ENCODE measurements around the gene C16orf74.

The C16orf74 gene

GRCh38 chr16:85716022-85716679 is 34.7 kb downstream of the C16orf74 start:
- no peaks in the 10 kb centered on the region for H3K9me3 ChIP-seq (ENCODE audit: control insufficient read depth, insufficient read depth, low read length)
- H3K27me3 ChIP-seq (ENCODE audit: control insufficient read depth, low read length) = peaks cover 33% of the 10 kb centered on the region
- H3K27ac ChIP-seq (ENCODE audit: low read depth, low read length) = no peak overlapping the region
- H3K36me3 ChIP-seq (ENCODE audit: control insufficient read depth, low read length) = no peaks in the 10 kb centered on the region
- H3K79me2 ChIP-seq (ENCODE audit: control insufficient read depth, low read length) = no peaks in the 10 kb centered on the region
- no peaks in the 10 kb centered on the region for H3K9me2 ChIP-seq (replicated peaks; ENCODE audit: control insufficient read depth, low read length)
- H3K4me1 ChIP-seq (ENCODE audit: control insufficient read depth, low read length) = peaks cover 18% of the 10 kb centered on the region
- peaks cover 4% of the 10 kb centered on the region; the same call in 1 of the 2 replicates for H3F3A ChIP-seq (ENCODE audit: control insufficient read depth, insufficient read depth)
- peaks cover 10% of the 10 kb centered on the region; the same call in 1 of the 2 replicates for H4K20me1 ChIP-seq (ENCODE audit: control insufficient read depth, insufficient read depth, low read depth, low read length)
- no peak for TF ChIP-seq CTCF (IDR thresholded peaks at IDR 0.05; ENCODE audit: low read depth, low read length, poor library complexity, severe bottlenecking)
- TF ChIP-seq EZH2phosphoT487 (IDR thresholded peaks at IDR 0.05; ENCODE audit: borderline replicate concordance, low read length) = no peak
- no peak overlapping the region for H3K4me3 ChIP-seq (ENCODE audit: low read length)
- no peak overlapping the region for H3K4me2 ChIP-seq (ENCODE audit: low read length)

- Histone ChIP-seq H3K36me3 (ENCODE audit: control insufficient read depth, low read length) (no peaks in the 10 kb centered on the region), H3K9me3 (ENCODE audit: control insufficient read depth, insufficient read depth, low read length) (no peaks in the 10 kb centered on the region), H3K27me3 (ENCODE audit: control insufficient read depth, low read length) (peaks cover 33% of the 10 kb centered on the region), H3K27ac (ENCODE audit: low read depth, low read length) (no peak overlapping the region), H3K9me2 (replicated peaks; ENCODE audit: control insufficient read depth, low read length) (no peaks in the 10 kb centered on the region), H3K79me2 (ENCODE audit: control insufficient read depth, low read length) (no peaks in the 10 kb centered on the region), H4K20me1 (ENCODE audit: control insufficient read depth, insufficient read depth, low read depth, low read length) (peaks cover 10% of the 10 kb centered on the region; the same call in 1 of the 2 replicates), H3K4me3 (ENCODE audit: low read length) (no peak overlapping the region), H3K4me1 (ENCODE audit: control insufficient read depth, low read length) (peaks cover 18% of the 10 kb centered on the region), H3K4me2 (ENCODE audit: low read length) (no peak overlapping the region), H3F3A (ENCODE audit: control insufficient read depth, insufficient read depth) (peaks cover 4% of the 10 kb centered on the region; the same call in 1 of the 2 replicates)
- no peak for TF ChIP-seq EZH2phosphoT487 (IDR thresholded peaks at IDR 0.05; ENCODE audit: borderline replicate concordance, low read length)
- no peak for TF ChIP-seq CTCF (IDR thresholded peaks at IDR 0.05; ENCODE audit: low read depth, low read length, poor library complexity, severe bottlenecking)
Measured at GRCh38 chr16:85715169-85716021, 35.5 kb downstream of the C16orf74 start.

- Histone ChIP-seq H3K79me2 (ENCODE audit: control insufficient read depth, low read length) (no peaks in the 10 kb centered on the region), H3K27me3 (ENCODE audit: control insufficient read depth, low read length) (peaks cover 33% of the 10 kb centered on the region), H3K36me3 (ENCODE audit: control insufficient read depth, low read length) (no peaks in the 10 kb centered on the region), H3F3A (ENCODE audit: control insufficient read depth, insufficient read depth) (peaks cover 4% of the 10 kb centered on the region; the same call in 1 of the 2 replicates), H3K4me1 (ENCODE audit: control insufficient read depth, low read length) (0 out of 2 replicates have a peak, but pooled peaks cover 9% of the 10 kb centered on the region), H4K20me1 (ENCODE audit: control insufficient read depth, insufficient read depth, low read depth, low read length) (no peaks in the 10 kb centered on the region), H3K9me3 (ENCODE audit: control insufficient read depth, insufficient read depth, low read length) (no peaks in the 10 kb centered on the region), H3K4me3 (ENCODE audit: low read length) (no peak overlapping the region), H3K9me2 (replicated peaks; ENCODE audit: control insufficient read depth, low read length) (no peaks in the 10 kb centered on the region), H3K4me2 (ENCODE audit: low read length) (no peak overlapping the region), H3K27ac (ENCODE audit: low read depth, low read length) (no peak overlapping the region)
- TF ChIP-seq EZH2phosphoT487 (IDR thresholded peaks at IDR 0.05; ENCODE audit: borderline replicate concordance, low read length) = no peak
- TF ChIP-seq CTCF (IDR thresholded peaks at IDR 0.05; ENCODE audit: low read depth, low read length, poor library complexity, severe bottlenecking) = no peak
Measured at GRCh38 chr16:85712801-85713200, 38.1 kb downstream of the C16orf74 start.
